Activated CD8-positive, alpha-beta T cell treated with anti-CD3 and anti-CD28 coated beads for 36 hours (primary cell): ENCODE measurements around the gene SMARCD2. TPM values are rescaled to one million over a fixed set of nuclear protein-coding genes. Genes with fewer than 3 reads are reported as not detected.
A peak's percentile ranks its signal among the peaks of the same experiment; 100 is the strongest.

Experiments
- ATAC-seq: fragments of 200-7000 bp; cut with Tn5 transposase; one replicate; pipeline ENCODE4 v1.10.0; 2021; ENCODE audit warnings: mild to moderate bottlenecking, moderate library complexity
- CTCF ChIA-PET: fragments of 350-600 bp; sonication (Branson Sonifier 250); formaldehyde crosslinking; loops from one replicate; lab custom pipeline; 2021; ENCODE audit warnings: antibody characterized with exemption; lab: Charles Lee
- POLR2A ChIA-PET: fragments of 350-600 bp; sonication (Branson Sonifier 250); formaldehyde crosslinking; loops from one replicate; lab custom pipeline; 2021; ENCODE audit warnings: antibody characterized with exemption; lab: Charles Lee
- DNase-seq: peaks from one replicate; pipeline ENCODE4 v3.0.0-alpha.2; 2020
- H3K27ac Mint-ChIP-seq: one replicate; pipeline ENCODE4 v1.8.0; 2021; ENCODE audit warnings: mild to moderate bottlenecking, mixed read lengths
- H3K27me3 Mint-ChIP-seq: one replicate; pipeline ENCODE4 v1.8.0; 2021; ENCODE audit warnings: mixed read lengths
- H3K36me3 Mint-ChIP-seq: one replicate; pipeline ENCODE4 v1.8.0; 2021; ENCODE audit warnings: low read depth, mixed read lengths
- H3K4me1 Mint-ChIP-seq: one replicate; pipeline ENCODE4 v1.8.0; 2021; ENCODE audit warnings: low read depth, mixed read lengths
- H3K4me3 Mint-ChIP-seq: one replicate; pipeline ENCODE4 v1.8.0; 2021; ENCODE audit warnings: mild to moderate bottlenecking, moderate library complexity, mixed read lengths
- H3K9me3 Mint-ChIP-seq: one replicate; pipeline ENCODE4 v1.8.0; 2021; ENCODE audit warnings: mixed read lengths
- CTCF ChIP-seq: fragments of 200-600 bp; IDR thresholded peaks from one replicate; pipeline ENCODE4 v1.8.0; 2022; ENCODE audit warnings: antibody characterized with exemption, mild to moderate bottlenecking
- intact Hi-C: fragments of 100-400 bp; cut with micrococcal nuclease; formaldehyde crosslinking; loops from one replicate; pipeline ENCODE4 v1.10.0; 2022
- total RNA-seq, 2 experiments: library from RNA; stranded (reverse); gene quantifications; one replicate each; pipeline ENCODE4 v1.2.3, GENCODE V29; 2021

Gene SMARCD2
- total RNA-seq, 2 experiments from 2014 or later = 99.4 to 103 TPM

GRCh38 chr17:63850401-63850800 is 7.9 kb upstream of the SMARCD2 start:
- Mint-ChIP-seq H3K27me3 (no peaks in the 10 kb centered on the region), H3K36me3 (peaks cover 8% of the 10 kb centered on the region), H3K27ac (no peak overlapping the region), H3K4me1 (peaks cover 14% of the 10 kb centered on the region), H3K4me3 (no peak overlapping the region), H3K9me3 (peaks cover 11% of the 10 kb centered on the region)
- TF ChIP-seq CTCF = no peak
- POLR2A ChIA-PET = no interaction called here
- intact Hi-C loops = no loop called here
- DNase-seq = no peak
- CTCF ChIA-PET = interaction anchor here (1.7 kb wide), 1 partner anchor 17 kb away, joined by 5 read pairs; no protein-coding TSS in a partner anchor
- ATAC-seq = no peak

GRCh38 chr17:63848834-63849689 is 6.6 kb upstream of the SMARCD2 start:
- Mint-ChIP-seq H3K9me3 (peaks cover 11% of the 10 kb centered on the region), H3K36me3 (peaks cover 8% of the 10 kb centered on the region), H3K4me1 (peaks cover 16% of the 10 kb centered on the region), H3K27me3 (no peaks in the 10 kb centered on the region), H3K27ac (peak overlapping the region; percentile 95), H3K4me3 (peak overlapping the region; percentile 64)
- POLR2A ChIA-PET = interaction anchor here (0.7 to 3.2 kb wide), 10 partner anchors 10 to 151 kb away, joined by 3 to 11 read pairs (median 4); partner anchors contain the start of genes CCDC47, DDX42, PRR29 and PSMC5
- CTCF ChIA-PET = interaction anchor here (0.6 to 3.0 kb wide), 23 partner anchors 11 to 420 kb away, joined by 3 to 38 read pairs (median 4); partner anchors contain the start of gene MAP3K3
- intact Hi-C loops = no loop called here
- ATAC-seq (peak; percentile 98), DNase-seq (peak; percentile 98)
- TF ChIP-seq CTCF = peak; percentile 84

GRCh38 chr17:63847525-63848249 is 5.2 kb upstream of the SMARCD2 start:
- Mint-ChIP-seq H3K9me3 (peaks cover 11% of the 10 kb centered on the region), H3K4me3 (peak overlapping the region; percentile 64), H3K27me3 (no peaks in the 10 kb centered on the region), H3K27ac (peak overlapping the region; percentile 95), H3K36me3 (peaks cover 8% of the 10 kb centered on the region), H3K4me1 (peaks cover 20% of the 10 kb centered on the region)
- no peak for TF ChIP-seq CTCF
- ATAC-seq (no peak), DNase-seq (no peak)
- intact Hi-C loops = no loop called here
- ChIA-PET CTCF (interaction anchor here (1.0 to 3.0 kb wide), 7 partner anchors 12 to 178 kb away, joined by 3 to 38 read pairs (median 4); partner anchors contain the start of gene GH1), POLR2A (interaction anchor here (0.6 to 3.2 kb wide), 5 partner anchors 18 to 149 kb away, joined by 4 to 11 read pairs (median 4); partner anchors contain the start of genes CCDC47, DDX42 and PSMC5)

- Mint-ChIP-seq H3K36me3 (peaks cover 12% of the 10 kb centered on the region), H3K4me1 (peaks cover 25% of the 10 kb centered on the region), H3K9me3 (peaks cover 11% of the 10 kb centered on the region), H3K27me3 (no peaks in the 10 kb centered on the region), H3K27ac (no peak overlapping the region), H3K4me3 (no peak overlapping the region)
- no peak for TF ChIP-seq CTCF
- ATAC-seq (no peak), DNase-seq (no peak)
- POLR2A ChIA-PET = no interaction called here
- CTCF ChIA-PET = interaction anchor here (3.3 kb wide), 1 partner anchor 20 kb away, joined by 15 read pairs; no protein-coding TSS in a partner anchor
- intact Hi-C loops = no loop called here
Measured at GRCh38 chr17:63845509-63845908, 3.0 kb upstream of the SMARCD2 start.
